Breast epithelium (tissue), 3 donors: Measurements from ENCODE around the gene SYMPK.

Experiments
- POLR2A ChIP-seq: fragments of 450-650 bp; IDR thresholded peaks from one replicate; pipeline ENCODE4 v1.6.1; 2016; ENCODE audit warnings: antibody characterized with exemption, mild to moderate bottlenecking, moderate library complexity
- POLR2AphosphoS5 ChIP-seq, 3 donors: sonication (generic); formaldehyde crosslinking; IDR thresholded peaks; one replicate each; pipeline ENCODE4 v1.6.1; 2017; ENCODE audit warnings: antibody characterized with exemption in 3 of 3
- TF ChIP-seq, protein P1 (sequence below), 3 donors: fragments of 450-650 bp; IDR thresholded peaks; one replicate each; pipeline ENCODE4 v1.5.1; 2016 to 2017; ENCODE audit warnings: antibody characterized with exemption in 3 of 3, mild to moderate bottlenecking in 3 of 3, moderate library complexity in 3 of 3

DNA sequence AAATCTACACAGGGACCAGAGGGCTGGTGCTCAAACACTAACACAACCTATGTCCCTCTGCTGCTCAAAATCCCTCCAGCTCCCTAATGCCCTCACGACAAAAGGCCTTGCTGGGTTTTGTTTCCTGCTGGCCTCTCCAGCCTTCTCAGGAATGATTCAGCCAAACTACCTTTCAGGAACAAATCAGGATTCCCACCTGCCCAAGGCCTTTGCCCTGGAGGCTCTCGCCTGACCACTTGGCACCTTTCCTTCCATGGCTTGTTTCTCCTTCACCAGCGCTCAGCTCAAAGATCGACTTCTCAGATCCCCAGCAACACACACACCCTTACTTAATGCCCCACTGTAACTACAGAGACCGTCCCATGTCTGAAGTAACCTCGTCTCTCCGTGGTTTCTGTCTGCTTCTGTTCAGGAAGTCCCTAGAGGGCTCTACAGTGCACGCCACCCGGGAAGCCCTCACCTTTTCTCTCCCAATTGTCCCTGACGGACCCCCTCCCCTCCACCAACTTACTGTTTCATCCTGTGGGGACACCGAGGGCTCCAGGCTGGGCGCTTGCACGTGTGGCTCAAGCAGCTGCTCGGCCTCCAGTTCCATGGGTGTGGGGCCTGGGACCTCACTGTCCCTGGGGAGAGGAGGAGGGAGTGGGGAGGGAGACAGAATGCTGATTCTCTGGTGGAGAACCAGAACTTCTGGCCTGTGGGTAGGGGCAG is 90.7 kb downstream of the SYMPK start:
- TF ChIP-seq POLR2AphosphoS5 (IDR thresholded peaks at IDR 0.05) (no peak), POLR2A (no peak)
- TF ChIP-seq, protein P1, sequence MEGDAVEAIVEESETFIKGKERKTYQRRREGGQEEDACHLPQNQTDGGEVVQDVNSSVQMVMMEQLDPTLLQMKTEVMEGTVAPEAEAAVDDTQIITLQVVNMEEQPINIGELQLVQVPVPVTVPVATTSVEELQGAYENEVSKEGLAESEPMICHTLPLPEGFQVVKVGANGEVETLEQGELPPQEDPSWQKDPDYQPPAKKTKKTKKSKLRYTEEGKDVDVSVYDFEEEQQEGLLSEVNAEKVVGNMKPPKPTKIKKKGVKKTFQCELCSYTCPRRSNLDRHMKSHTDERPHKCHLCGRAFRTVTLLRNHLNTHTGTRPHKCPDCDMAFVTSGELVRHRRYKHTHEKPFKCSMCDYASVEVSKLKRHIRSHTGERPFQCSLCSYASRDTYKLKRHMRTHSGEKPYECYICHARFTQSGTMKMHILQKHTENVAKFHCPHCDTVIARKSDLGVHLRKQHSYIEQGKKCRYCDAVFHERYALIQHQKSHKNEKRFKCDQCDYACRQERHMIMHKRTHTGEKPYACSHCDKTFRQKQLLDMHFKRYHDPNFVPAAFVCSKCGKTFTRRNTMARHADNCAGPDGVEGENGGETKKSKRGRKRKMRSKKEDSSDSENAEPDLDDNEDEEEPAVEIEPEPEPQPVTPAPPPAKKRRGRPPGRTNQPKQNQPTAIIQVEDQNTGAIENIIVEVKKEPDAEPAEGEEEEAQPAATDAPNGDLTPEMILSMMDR (IDR thresholded peaks at IDR 0.05) = no peak
